Measurements from ENCODE around the gene HDHD3.

HDHD3 gene

DNA sequence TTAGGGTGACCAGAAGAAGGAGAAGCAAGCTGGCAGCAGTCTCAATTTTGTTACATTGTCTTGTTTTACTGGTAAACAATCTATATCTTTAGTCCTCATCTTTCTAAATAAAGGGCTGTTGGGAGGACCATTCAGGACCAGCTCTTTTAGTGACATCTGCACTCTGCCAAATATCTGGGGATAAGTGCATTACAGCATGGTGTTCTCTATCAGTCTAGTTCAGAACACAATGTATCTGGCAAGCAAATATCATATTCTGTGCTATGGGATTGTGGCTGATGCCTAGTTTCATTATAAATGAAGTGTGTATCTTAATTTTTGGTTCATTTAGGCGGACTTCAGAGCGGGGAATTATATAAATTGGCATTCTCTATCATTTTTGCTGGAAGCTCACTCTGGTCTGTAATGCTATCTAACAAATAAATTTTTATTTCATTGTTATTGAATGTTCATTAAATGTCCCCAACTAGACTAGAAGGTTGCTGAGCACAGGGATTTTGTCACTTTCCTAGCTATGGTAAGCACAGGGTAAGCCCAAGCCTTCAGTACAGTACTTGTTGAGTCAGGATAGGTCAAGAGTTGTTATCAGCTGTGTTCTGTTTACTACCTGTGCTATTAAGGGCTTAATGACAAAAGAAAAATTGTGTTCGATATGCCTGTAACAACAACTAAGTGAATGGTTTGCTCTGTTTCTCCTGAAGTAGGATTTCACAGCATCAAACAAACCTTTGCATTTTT is 48.6 kb downstream of the HDHD3 start:
- no peak for DNase-seq (ENCODE audit: low read depth)

DNA sequence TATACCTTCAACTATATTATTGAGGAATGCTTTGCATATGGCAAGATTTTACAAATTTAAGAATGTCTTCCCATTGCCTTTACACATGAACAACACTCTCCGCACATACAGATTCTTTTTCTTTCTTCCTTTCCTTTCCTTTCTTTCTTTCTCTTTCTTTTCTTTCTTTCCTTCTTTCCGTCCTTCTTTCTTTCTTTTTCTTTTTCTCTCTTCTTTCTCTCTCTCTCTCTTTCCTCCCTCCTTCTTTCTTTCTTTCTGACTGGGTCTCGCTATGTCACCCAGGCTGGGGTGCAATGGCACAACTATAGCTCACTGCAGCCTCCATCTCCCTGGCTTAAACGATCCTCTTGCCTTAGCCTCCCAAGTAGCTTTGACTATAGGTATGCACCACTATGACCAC is 50.6 kb downstream of the HDHD3 start:
- no peak for DNase-seq (ENCODE audit: low read depth)

All from HS-27A (cell line).